Pancreas (tissue), 10 donors: ENCODE measurements around the gene MYLK4. TPM values are rescaled to one million over a fixed set of nuclear protein-coding genes. Genes with fewer than 3 reads are reported as not detected.

Experiments used
- ATAC-seq, 4 donors: fragments of 200-7000 bp; cut with Tn5 transposase; one replicate each; pipeline versions ENCODE4 v1.8.0 to v1.9.1; 2020; ENCODE audit warnings: mild to moderate bottlenecking in 4 of 4, moderate library complexity in 4 of 4
- DNase-seq, 6 donors: peaks; one replicate each; pipeline ENCODE4 v3.0.0-alpha.2; 2020
- FAIRE-seq: peaks from 2 replicates; lab custom pipeline; 2012; peaks lifted over from hg19 to GRCh38; lab: Jason Lieb, UNC
- H3K27ac ChIP-seq, 4 donors: fragments of 200-600 bp; sonication (generic); 1 replicate in 3 of 4; 2 replicates in 1 of 4; pipeline versions ENCODE4 v1.5.0 to v1.8.0; 2020
- H3K27me3 ChIP-seq, 4 donors: fragments of 200-600 bp; one replicate each; pipeline ENCODE4 v1.8.0; 2021
- H3K36me3 ChIP-seq, 3 donors: fragments of 200-600 bp; sonication (generic) in 1 of 3; one replicate each; pipeline versions ENCODE4 v1.5.0 to v1.8.0; 2020 to 2021
- H3K4me1 ChIP-seq, 3 donors: fragments of 200-600 bp; one replicate each; pipeline ENCODE4 v1.8.0; 2021
- H3K4me3 ChIP-seq, 4 donors: fragments of 200-600 bp; sonication (generic) in 2 of 4; one replicate each; pipeline versions ENCODE4 v1.5.0 to v1.8.0; 2020 to 2021
- H3K9me3 ChIP-seq, 4 donors: fragments of 200-600 bp; one replicate each; pipeline ENCODE4 v1.8.0; 2021
- CTCF ChIP-seq, 4 donors: fragments of 200-600 bp; sonication (generic) in 3 of 4; IDR thresholded peaks; one replicate each; pipeline versions ENCODE4 v1.5.0 to v1.8.0; 2021; ENCODE audit warnings: antibody characterized with exemption in 4 of 4
- WGBS, 2 donors: extraction: QIAGEN DNeasy Blood & Tissue Kit; methylation state at CpG; one replicate each; pipeline ENCODE4 v1.1.7; 2013; 5-methylcytosine and 5-hydroxymethylcytosine counted together
- intact Hi-C, 3 donors: fragments of 100-400 bp; cut with DNase I; formaldehyde crosslinking; loops; one replicate each; pipeline versions ENCODE4 v1.11.1 to v1.14.2; 2022
- polyA plus RNA-seq, 2 donors: library from polyadenylated mRNA; stranded (reverse); fragments of 200-250 nt; gene quantifications; one replicate each; pipeline ENCODE4 v1.2.3, GENCODE V29; 2013
- total RNA-seq, 6 donors: library from RNA; stranded (reverse); fragmentation: NEBNext Ultra II Directional in 4 of 6; extraction: Animal tissue kit (Norgen Biotek cat#: 25700) in 4 of 6; gene quantifications; one replicate each; pipeline versions ENCODE4 v1.2.1 to v1.2.4, GENCODE V29; 2021 to 2023
- donor health status: healthy with polysubstance abuse.
- donor health status: DM: no; HTN: no; CAD: no; lungs with moderate emphysema.
- donor health status: DM: no; HTN: no; CAD: no.
- donor health status: control.
- donor health status: control.
- donor health status: Bipolar disorder and iron deficiency.
- donor health status: DM: yes; HTN: yes; CAD: no.
- donor health status: DM: no; HTN: no; CAD: no.
- donor health status: DM: no; HTN: no; CAD: no.
- donor health status: DM: yes; HTN: yes; CAD: no.

The MYLK4 gene
- total and polyA plus RNA-seq, 8 donors = 0.27 to 1.0 (median 0.41) TPM

DNA sequence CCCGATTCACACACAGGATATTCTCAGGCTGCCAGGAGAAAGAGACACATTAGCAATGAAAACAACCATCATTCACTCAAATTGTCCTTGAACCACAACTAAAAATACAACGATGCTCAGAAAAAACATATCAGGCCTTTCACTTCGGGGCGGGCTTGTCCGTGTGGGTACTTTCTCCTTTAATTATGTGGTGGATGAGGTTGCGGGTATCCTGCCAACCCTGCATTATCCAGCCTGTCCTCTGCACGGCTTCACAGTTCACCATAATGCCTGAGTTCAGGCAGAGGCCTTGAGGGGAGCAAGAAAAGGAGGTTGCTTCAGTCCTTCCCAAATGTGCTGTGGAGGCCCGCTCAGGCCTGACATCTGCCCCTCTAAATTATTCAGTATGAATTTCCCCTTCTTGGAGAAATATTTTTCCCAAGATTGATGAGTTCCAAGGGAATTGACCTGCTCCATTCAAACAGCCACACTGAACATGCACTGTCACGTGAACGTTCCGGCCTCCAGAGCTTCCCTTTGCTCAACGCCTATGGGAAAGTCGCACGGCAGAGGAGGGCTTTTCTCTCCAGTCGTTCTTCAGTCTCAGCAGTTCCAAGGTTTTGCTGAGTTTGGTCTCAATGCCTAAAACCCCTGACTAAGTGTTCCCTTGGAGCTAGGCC is 70.3 kb downstream of the MYLK4 start:
- Histone ChIP-seq H3K9me3 (no peaks in the 10 kb centered on the region), H3K27me3 (no peaks in the 10 kb centered on the region), H3K27ac (no peak overlapping the region), H3K4me3 (no peak overlapping the region), H3K4me1 (no peaks in the 10 kb centered on the region), H3K36me3 (no peaks in the 10 kb centered on the region)
- intact Hi-C loops = no loop called here
- WGBS, 2 donors = 73 to 76% methylated on average over 15 of the region's 15 CpGs
- no peak for DNase-seq
- FAIRE-seq = no peak
- no peak for TF ChIP-seq CTCF (IDR thresholded peaks at IDR 0.05)
- no peak for ATAC-seq

- no peaks in the 10 kb centered on the region for H3K36me3 ChIP-seq
- DNase-seq = no peak
- H3K9me3 ChIP-seq = no peaks in the 10 kb centered on the region
- no peak overlapping the region for H3K4me3 ChIP-seq
- no peak overlapping the region for H3K27ac ChIP-seq
- H3K4me1 ChIP-seq = no peaks in the 10 kb centered on the region
- no peak for FAIRE-seq
- H3K27me3 ChIP-seq = no peaks in the 10 kb centered on the region
- 55 to 61% methylated on average over 4 of the region's 4 CpGs for WGBS, 2 donors
- no peak for TF ChIP-seq CTCF (IDR thresholded peaks at IDR 0.05)
- ATAC-seq = no peak
- intact Hi-C loops = no loop called here
Observed at GRCh38 chr6:2677080-2677593, 73.6 kb downstream of the MYLK4 start.

DNA sequence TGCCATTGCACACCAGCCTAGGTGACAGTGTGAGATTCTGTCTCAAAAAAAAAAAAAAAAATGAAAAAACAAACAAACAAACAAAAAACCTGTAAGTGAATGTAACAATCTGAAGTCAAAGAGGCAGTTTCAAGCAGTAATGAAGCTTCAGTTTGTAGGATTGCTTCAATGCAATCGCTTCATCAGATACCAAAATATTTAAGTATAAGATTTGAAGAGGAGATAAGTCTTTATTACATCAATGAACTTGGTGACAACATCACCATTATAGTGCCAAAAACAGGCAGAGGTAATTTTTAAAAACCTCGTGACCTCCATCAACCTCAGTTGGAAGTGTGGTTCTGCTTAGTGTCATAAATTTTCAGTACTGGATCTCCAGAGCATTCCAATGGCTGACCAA is 74.7 kb downstream of the MYLK4 start:
- H3K4me1 ChIP-seq = no peaks in the 10 kb centered on the region
- FAIRE-seq (no peak), ATAC-seq (no peak), DNase-seq (no peak)
- no peak overlapping the region for H3K27ac ChIP-seq
- no peaks in the 10 kb centered on the region for H3K9me3 ChIP-seq
- TF ChIP-seq CTCF (IDR thresholded peaks at IDR 0.05) = no peak
- intact Hi-C loops = no loop called here
- no peak overlapping the region for H3K4me3 ChIP-seq
- no peaks in the 10 kb centered on the region for H3K27me3 ChIP-seq
- 88 to 96% methylated on average over 2 of the region's 2 CpGs for WGBS, 2 donors
- no peaks in the 10 kb centered on the region for H3K36me3 ChIP-seq

- no peak overlapping the region for H3K4me3 ChIP-seq
- DNase-seq (no peak), ATAC-seq (no peak), FAIRE-seq (no peak)
- intact Hi-C loops = no loop called here
- H3K27ac ChIP-seq = no peak overlapping the region
- H3K4me1 ChIP-seq = no peaks in the 10 kb centered on the region
- no peaks in the 10 kb centered on the region for H3K9me3 ChIP-seq
- TF ChIP-seq CTCF (IDR thresholded peaks at IDR 0.05) = no peak
- no peaks in the 10 kb centered on the region for H3K36me3 ChIP-seq
- 93 to 94% methylated on average over 6 of the region's 6 CpGs for WGBS, 2 donors
- H3K27me3 ChIP-seq = no peaks in the 10 kb centered on the region
Observed at GRCh38 chr6:2674857-2675256, 75.9 kb downstream of the MYLK4 start.

DNA sequence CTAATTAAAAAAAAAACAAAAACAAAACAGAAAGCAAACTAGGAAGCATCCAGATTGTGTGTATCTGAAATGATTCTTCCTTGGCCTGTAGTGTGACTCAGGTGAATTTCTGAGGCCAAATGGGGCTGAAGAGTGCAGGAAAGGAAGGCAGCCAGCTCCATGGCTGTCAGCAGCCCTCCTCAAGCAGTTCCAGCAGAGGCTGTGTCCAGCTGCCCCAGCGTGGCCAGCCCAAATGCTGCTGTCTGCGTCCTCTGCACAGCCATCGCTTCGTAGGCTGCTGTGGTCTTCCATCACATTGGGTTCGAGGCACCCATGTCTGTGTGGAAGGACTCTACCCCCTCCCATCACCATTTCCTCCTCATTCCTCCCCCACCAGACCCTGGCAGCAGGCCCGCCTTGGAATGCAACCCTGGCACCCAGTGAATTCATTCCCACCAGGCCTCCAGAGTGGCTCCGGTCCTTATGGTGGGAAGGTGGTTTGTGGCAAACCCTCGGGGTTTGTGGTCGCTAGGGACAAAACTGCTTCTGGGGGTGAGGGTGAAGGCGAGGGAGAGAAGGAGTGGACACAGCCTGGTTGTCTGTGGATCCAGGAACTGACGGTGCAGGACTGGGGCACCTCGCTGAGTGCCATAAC is 81.5 kb downstream of the MYLK4 start:
- H3K27me3 ChIP-seq = no peaks in the 10 kb centered on the region
- H3K27ac ChIP-seq = no peak overlapping the region
- intact Hi-C loops = no loop called here
- no peaks in the 10 kb centered on the region for H3K4me1 ChIP-seq
- no peak for FAIRE-seq
- no peaks in the 10 kb centered on the region for H3K36me3 ChIP-seq
- H3K4me3 ChIP-seq = no peak overlapping the region
- no peak for TF ChIP-seq CTCF (IDR thresholded peaks at IDR 0.05)
- WGBS, 2 donors = 84 to 92% methylated on average over 12 of the region's 12 CpGs
- ATAC-seq = no peak
- no peaks in the 10 kb centered on the region for H3K9me3 ChIP-seq
- DNase-seq = no peak
